ENCODE results near the gene FCHO1. TPM values are rescaled to one million over a fixed set of nuclear protein-coding genes. Genes with fewer than 3 reads are reported as not detected.

FCHO1 gene
- total and polyA plus RNA-seq, 2 donors, result 1.4 to 1.7 TPM

GRCh38 chr19:17743874-17744580 lies 7.2 kb upstream of the FCHO1 start:
- Histone ChIP-seq H3K27ac (ENCODE audit: low read depth) (no peak overlapping the region), H3K4me3 (ENCODE audit: low read depth, low read length) (no peak overlapping the region), H3K36me3 (ENCODE audit: insufficient read depth) (no peaks in the 10 kb centered on the region), H3K4me1 (ENCODE audit: insufficient read depth) (no peaks in the 10 kb centered on the region)
- no peak for DNase-seq (ENCODE audit: extremely low spot score)
- 76% methylated on average over 6 of the region's 6 CpGs for whole genome bisulfite sequencing

- H3K36me3 ChIP-seq (ENCODE audit: insufficient read depth), result no peaks in the 10 kb centered on the region
- peak overlapping the region; percentile 43 for H3K4me3 ChIP-seq (ENCODE audit: low read depth, low read length)
- H3K27ac ChIP-seq (ENCODE audit: low read depth), result no peak overlapping the region
- DNase-seq (ENCODE audit: extremely low spot score), result peak; percentile 75
- WGBS, result 6% methylated on average over 74 of the region's 75 CpGs
- H3K4me1 ChIP-seq (ENCODE audit: insufficient read depth), result no peaks in the 10 kb centered on the region
Observed at GRCh38 chr19:17747205-17748098, 3.8 kb upstream of the FCHO1 start.

DNA sequence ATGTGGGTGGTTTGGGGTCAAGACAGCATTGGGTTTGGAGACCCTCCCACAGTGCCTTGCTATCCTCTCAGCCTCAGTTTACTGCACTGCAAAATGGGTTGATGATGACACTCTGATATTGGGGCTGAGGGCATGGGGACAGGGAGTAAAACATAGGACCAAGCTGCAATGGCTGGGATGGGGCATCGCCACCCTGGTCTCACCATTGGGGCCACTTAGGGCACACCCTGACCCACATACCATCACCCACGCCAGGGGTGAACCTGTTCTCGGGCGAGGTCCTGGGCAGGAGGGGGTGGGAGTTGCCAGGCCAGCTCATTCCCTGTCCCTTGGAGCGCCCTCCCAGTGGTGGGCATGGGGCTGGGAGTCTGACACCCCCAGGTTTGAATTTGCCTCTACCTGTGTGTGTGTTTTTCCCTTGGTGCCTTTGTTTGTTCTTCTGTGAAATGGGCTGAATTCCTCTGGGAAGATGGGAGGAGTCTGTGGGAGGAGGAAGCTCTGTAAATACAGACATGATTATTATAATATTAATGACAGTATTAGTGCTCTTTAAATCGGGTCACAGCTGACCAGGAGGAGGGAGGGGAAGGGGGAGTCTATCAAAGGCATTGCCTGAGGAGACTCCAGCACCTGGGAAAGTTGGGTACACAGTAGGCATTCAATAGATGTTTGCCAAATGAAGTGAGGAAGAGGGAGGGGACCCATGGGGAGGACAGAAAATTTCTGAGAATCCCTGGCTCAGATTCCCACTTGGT lies 2.2 kb upstream of the FCHO1 start:
- WGBS, result 74% methylated on average over 6 of the region's 6 CpGs

DNA sequence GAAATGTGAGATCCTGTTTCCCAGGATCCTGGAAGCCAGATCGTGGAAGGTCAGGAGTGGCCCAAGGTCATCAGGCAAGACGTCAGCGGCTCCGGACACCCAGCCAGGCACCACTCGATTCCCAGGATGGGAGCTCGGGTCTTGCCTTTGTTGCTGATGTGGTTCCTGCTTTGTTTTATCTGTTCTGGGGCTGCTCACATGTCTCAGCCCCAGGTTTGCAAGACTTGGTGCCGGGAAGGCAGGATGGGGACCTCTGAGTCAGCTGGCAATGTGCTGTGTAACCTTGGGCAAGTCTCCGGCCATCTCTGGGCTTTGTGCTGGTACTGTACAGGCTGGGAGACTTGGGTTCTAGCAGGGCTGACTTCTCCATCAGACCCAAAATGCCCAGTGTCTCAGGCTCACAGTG lies 1.4 kb upstream of the FCHO1 start:
- Histone ChIP-seq H3K4me3 (ENCODE audit: low read depth, low read length) (no peak overlapping the region), H3K27ac (ENCODE audit: low read depth) (no peak overlapping the region), H3K4me1 (ENCODE audit: insufficient read depth) (no peaks in the 10 kb centered on the region), H3K36me3 (ENCODE audit: insufficient read depth) (no peaks in the 10 kb centered on the region)
- WGBS, result 30% methylated on average over 8 of the region's 8 CpGs
- DNase-seq (ENCODE audit: extremely low spot score), result no peak

More for the DNA sequence above, 2.2 kb upstream of the FCHO1 start:
- Histone ChIP-seq H3K4me1 (ENCODE audit: insufficient read depth) (no peaks in the 10 kb centered on the region), H3K4me3 (ENCODE audit: low read depth, low read length) (no peak overlapping the region), H3K27ac (ENCODE audit: low read depth) (no peak overlapping the region), H3K36me3 (ENCODE audit: insufficient read depth) (no peaks in the 10 kb centered on the region)
- no peak for DNase-seq (ENCODE audit: extremely low spot score)

GRCh38 chr19:17751912-17752273 lies 616 bp downstream of the FCHO1 start:
- no peaks in the 10 kb centered on the region for H3K36me3 ChIP-seq (ENCODE audit: insufficient read depth)
- H3K4me1 ChIP-seq (ENCODE audit: insufficient read depth), result no peaks in the 10 kb centered on the region
- H3K4me3 ChIP-seq (ENCODE audit: low read depth, low read length), result no peak overlapping the region
- H3K27ac ChIP-seq (ENCODE audit: low read depth), result no peak overlapping the region
- no peak for DNase-seq (ENCODE audit: extremely low spot score)
- 70% methylated on average over 2 of the region's 2 CpGs for WGBS

GRCh38 chr19:17752865-17753639 lies 1.8 kb downstream of the FCHO1 start:
- DNase-seq (ENCODE audit: extremely low spot score), result no peak
- H3K27ac ChIP-seq (ENCODE audit: low read depth), result no peak overlapping the region
- no peaks in the 10 kb centered on the region for H3K4me1 ChIP-seq (ENCODE audit: insufficient read depth)
- no peak overlapping the region for H3K4me3 ChIP-seq (ENCODE audit: low read depth, low read length)
- WGBS, result 83% methylated on average over 7 of the region's 7 CpGs
- no peaks in the 10 kb centered on the region for H3K36me3 ChIP-seq (ENCODE audit: insufficient read depth)

- H3K27ac ChIP-seq (ENCODE audit: low read depth), result no peak overlapping the region
- 61% methylated on average over 9 of the region's 9 CpGs for WGBS
- no peaks in the 10 kb centered on the region for H3K4me1 ChIP-seq (ENCODE audit: insufficient read depth)
Observed at GRCh38 chr19:17753976-17754375, 2.7 kb downstream of the FCHO1 start.

GRCh38 chr19:17754634-17755442 lies 3.6 kb downstream of the FCHO1 start:
- no peaks in the 10 kb centered on the region for H3K36me3 ChIP-seq (ENCODE audit: insufficient read depth)
- no peaks in the 10 kb centered on the region for H3K4me1 ChIP-seq (ENCODE audit: insufficient read depth)
- no peak overlapping the region for H3K4me3 ChIP-seq (ENCODE audit: low read depth, low read length)
- DNase-seq (ENCODE audit: extremely low spot score), result no peak
- 74% methylated on average over 5 of the region's 5 CpGs for WGBS
- no peak overlapping the region for H3K27ac ChIP-seq (ENCODE audit: low read depth)

More at GRCh38 chr19:17753976-17754375, 2.7 kb downstream of the FCHO1 start:
- DNase-seq (ENCODE audit: extremely low spot score), result no peak
- H3K4me3 ChIP-seq (ENCODE audit: low read depth, low read length), result no peak overlapping the region
- H3K36me3 ChIP-seq (ENCODE audit: insufficient read depth), result no peaks in the 10 kb centered on the region

GRCh38 chr19:17755443-17755890 lies 4.2 kb downstream of the FCHO1 start:
- no peaks in the 10 kb centered on the region for H3K4me1 ChIP-seq (ENCODE audit: insufficient read depth)
- H3K4me3 ChIP-seq (ENCODE audit: low read depth, low read length), result no peak overlapping the region
- WGBS, result 81% methylated on average over 1 of the region's 1 CpG
- no peak overlapping the region for H3K27ac ChIP-seq (ENCODE audit: low read depth)
- no peaks in the 10 kb centered on the region for H3K36me3 ChIP-seq (ENCODE audit: insufficient read depth)
- DNase-seq (ENCODE audit: extremely low spot score), result no peak

DNA sequence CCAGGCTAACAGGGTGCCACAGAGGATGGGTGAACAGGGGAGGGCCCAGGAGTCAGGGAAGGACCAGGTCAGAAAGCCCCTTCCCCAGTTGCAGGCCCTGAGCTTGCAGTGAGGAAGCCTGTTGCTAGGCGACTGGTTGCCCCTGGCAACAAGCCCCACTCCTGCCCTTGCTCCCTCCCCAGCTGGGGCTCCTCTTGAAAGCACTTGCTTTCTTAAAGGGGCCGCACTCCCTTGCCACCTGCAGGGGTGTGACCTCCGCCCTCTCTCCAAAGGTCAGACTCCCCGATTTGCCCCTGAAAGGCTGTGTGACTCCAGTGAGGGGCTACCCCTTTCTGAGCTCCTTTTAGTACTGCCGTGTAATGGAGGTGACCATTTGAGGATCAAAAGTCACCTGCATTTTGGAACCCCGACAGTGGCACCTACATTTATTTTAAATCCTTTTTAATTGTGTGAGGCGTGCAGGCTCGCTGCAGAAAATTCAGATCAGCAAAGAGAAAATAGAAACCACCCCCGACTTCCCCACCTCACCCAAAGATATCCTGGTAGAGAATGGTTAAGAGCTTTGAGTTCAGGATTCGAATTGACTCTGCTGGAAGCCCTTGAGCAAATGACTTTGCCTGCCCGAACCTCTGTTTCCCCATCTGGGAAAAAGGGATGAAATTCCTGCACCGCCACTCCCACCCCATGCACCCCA lies 4.8 kb downstream of the FCHO1 start:
- Histone ChIP-seq H3K27ac (ENCODE audit: low read depth) (no peak overlapping the region), H3K4me1 (ENCODE audit: insufficient read depth) (no peaks in the 10 kb centered on the region), H3K4me3 (ENCODE audit: low read depth, low read length) (no peak overlapping the region), H3K36me3 (ENCODE audit: insufficient read depth) (no peaks in the 10 kb centered on the region)
- DNase-seq (ENCODE audit: extremely low spot score), result no peak
- 56% methylated on average over 12 of the region's 12 CpGs for whole genome bisulfite sequencing

DNA sequence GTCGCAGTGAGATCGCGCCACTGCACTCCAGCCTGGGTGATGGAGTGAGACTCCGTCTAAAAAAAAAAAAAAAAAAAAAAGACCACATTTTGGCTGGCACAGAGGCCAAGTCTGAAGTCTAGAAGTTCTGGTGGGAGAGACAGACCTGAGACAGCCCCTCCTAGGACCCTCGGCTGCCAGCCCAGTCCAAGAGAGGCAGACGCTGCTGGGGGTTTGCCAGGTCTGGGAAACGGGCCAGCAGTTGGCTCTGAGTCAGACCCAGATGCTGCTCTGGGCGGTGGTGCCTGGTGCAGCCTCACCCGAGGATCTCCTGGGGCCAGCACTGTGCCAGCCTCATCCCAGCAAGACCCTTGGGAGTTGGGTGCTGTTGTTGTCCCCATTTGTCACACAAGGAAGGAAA lies 5.8 kb downstream of the FCHO1 start:
- Histone ChIP-seq H3K4me3 (ENCODE audit: low read depth, low read length) (no peak overlapping the region), H3K36me3 (ENCODE audit: insufficient read depth) (no peaks in the 10 kb centered on the region), H3K27ac (ENCODE audit: low read depth) (no peak overlapping the region), H3K4me1 (ENCODE audit: insufficient read depth) (no peaks in the 10 kb centered on the region)
- no peak for DNase-seq (ENCODE audit: extremely low spot score)
- 22% methylated on average over 9 of the region's 9 CpGs for WGBS

DNA sequence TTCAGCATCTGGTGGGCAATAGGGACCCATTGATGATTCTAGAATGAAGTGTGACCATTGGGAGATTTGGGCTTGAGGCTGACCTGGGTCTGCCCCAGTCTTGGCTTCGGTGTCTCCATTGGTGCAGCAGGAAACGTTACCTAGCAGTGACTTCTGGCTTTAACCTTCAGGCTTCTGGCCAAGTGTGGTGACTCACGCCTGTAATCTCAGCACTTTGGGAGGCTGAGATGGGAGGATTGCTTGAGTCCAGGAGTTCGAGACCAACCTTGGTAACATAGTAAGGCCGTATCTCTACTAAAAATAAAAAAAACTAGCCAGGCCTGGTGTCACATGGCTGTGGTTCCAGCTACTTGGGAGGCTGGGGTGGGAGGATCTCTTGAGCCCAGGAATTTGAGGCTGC lies 7.2 kb downstream of the FCHO1 start:
- H3K4me1 ChIP-seq (ENCODE audit: insufficient read depth), result no peaks in the 10 kb centered on the region
- no peak overlapping the region for H3K4me3 ChIP-seq (ENCODE audit: low read depth, low read length)
- no peak overlapping the region for H3K27ac ChIP-seq (ENCODE audit: low read depth)
- DNase-seq (ENCODE audit: extremely low spot score), result no peak
- no peaks in the 10 kb centered on the region for H3K36me3 ChIP-seq (ENCODE audit: insufficient read depth)
- WGBS, result 69% methylated on average over 5 of the region's 5 CpGs

Data from urinary bladder (tissue), 4 donors.